ENCODE results near the gene MRPL58. TPM values are rescaled to one million over a fixed set of nuclear protein-coding genes. Genes with fewer than 3 reads are reported as not detected.
"Not testable (repeated sequence)": the region's sequence is repeated elsewhere in the genome, so short reads cannot be mapped to it uniquely, and the experiment has no call there.

Gene MRPL58
- total RNA-seq, 1 donor from 2014 or later, result 38.7 TPM

GRCh38 chr17:75011401-75012095 is 922 bp upstream of the MRPL58 start:
- no peak for DNase-seq (ENCODE audit: extremely low read depth, low read depth, low spot score)

- DNase-seq (ENCODE audit: extremely low read depth, low read depth, low spot score), result no peak
These were observed 449 bp upstream of the MRPL58 start for GRCh38 chr17:75012096-75012345.

- no peak for DNase-seq (ENCODE audit: extremely low read depth, low read depth, low spot score)
These were observed 656 bp downstream of the MRPL58 start for GRCh38 chr17:75013092-75013559.

- no peak for DNase-seq (ENCODE audit: extremely low read depth, low read depth, low spot score)
These were observed 6.7 kb downstream of the MRPL58 start for GRCh38 chr17:75019146-75019545.

- DNase-seq (ENCODE audit: extremely low read depth, low read depth, low spot score), result no peak
These were observed 7.2 kb downstream of the MRPL58 start for GRCh38 chr17:75019710-75020109.

- DNase-seq (ENCODE audit: extremely low read depth, low read depth, low spot score), result no peak
These were observed 8.1 kb downstream of the MRPL58 start for GRCh38 chr17:75020331-75021110.

GRCh38 chr17:75024686-75025397 is 12.4 kb downstream of the MRPL58 start:
- no peak for DNase-seq (ENCODE audit: extremely low read depth, low read depth, low spot score)

- not testable (repeated sequence) for DNase-seq (ENCODE audit: extremely low read depth, low read depth, low spot score)
These were observed 12.9 kb downstream of the MRPL58 start for GRCh38 chr17:75025398-75025734.

- DNase-seq (ENCODE audit: extremely low read depth, low read depth, low spot score), result not testable (repeated sequence)
These were observed 14.2 kb downstream of the MRPL58 start for GRCh38 chr17:75026650-75027049.

GRCh38 chr17:75030161-75030560 is 17.7 kb downstream of the MRPL58 start:
- DNase-seq (ENCODE audit: extremely low read depth, low read depth, low spot score), result no peak

GRCh38 chr17:75031972-75032719 is 19.7 kb downstream of the MRPL58 start:
- no peak for DNase-seq (ENCODE audit: extremely low read depth, low read depth, low spot score)

GRCh38 chr17:75032720-75033280 is 20.3 kb downstream of the MRPL58 start:
- DNase-seq (ENCODE audit: extremely low read depth, low read depth, low spot score), result no peak

- peak; percentile 78 for DNase-seq (ENCODE audit: extremely low read depth, low read depth, low spot score)
These were observed 21.1 kb downstream of the MRPL58 start for GRCh38 chr17:75033346-75034235.

- DNase-seq (ENCODE audit: extremely low read depth, low read depth, low spot score), result peak; percentile 50
These were observed 21.9 kb downstream of the MRPL58 start for GRCh38 chr17:75034236-75034908.

- DNase-seq (ENCODE audit: extremely low read depth, low read depth, low spot score), result no peak
These were observed 24.3 kb downstream of the MRPL58 start for GRCh38 chr17:75036643-75037268.

- no peak for DNase-seq (ENCODE audit: extremely low read depth, low read depth, low spot score)
These were observed 26.8 kb downstream of the MRPL58 start for GRCh38 chr17:75039238-75039637.

- no peak for DNase-seq (ENCODE audit: extremely low read depth, low read depth, low spot score)
These were observed 29.3 kb downstream of the MRPL58 start for GRCh38 chr17:75041656-75042280.

- not testable (repeated sequence) for DNase-seq (ENCODE audit: extremely low read depth, low read depth, low spot score)
These were observed 31.3 kb downstream of the MRPL58 start for GRCh38 chr17:75043789-75044188.
